ENCODE measurements around the gene HCN3. TPM values are rescaled to one million over a fixed set of nuclear protein-coding genes. Genes with fewer than 3 reads are reported as not detected.
"Not testable (repeated sequence)": the region's sequence is repeated elsewhere in the genome, so short reads cannot be mapped to it uniquely, and the experiment has no call there.

The HCN3 gene
- 1 to 10 TPM; 3.7 to 4.9 TPM for total RNA-seq

GRCh38 chr1:155277070-155277901 is at the start of gene HCN3:
Gene HCN3, plus strand, starts transcription at chr1:155277463. Its CDS starts 128 bp downstream, at chr1:155277591.
- H3K36me3 Mint-ChIP-seq (ENCODE audit: low read depth): peaks cover 8% of the 10 kb centered on the region
- ChIA-PET POLR2A (interaction anchor here (0.7 to 1.5 kb wide), 4 partner anchors 22 to 44 kb away, joined by 3 to 4 read pairs (median 3); partner anchors contain the start of genes FDPS and RUSC1), CTCF (interaction anchor here (0.7 to 1.4 kb wide), 5 partner anchors 25 to 404 kb away, joined by 3 to 6 read pairs (median 4); partner anchors contain the start of genes KRTCAP2 and RUSC1)
- H3K4me1 Mint-ChIP-seq: peaks cover 31% of the 10 kb centered on the region
- H3K9me3 Mint-ChIP-seq: no peaks in the 10 kb centered on the region
- H3K27me3 Mint-ChIP-seq: peaks cover 4% of the 10 kb centered on the region
- H3K27ac Mint-ChIP-seq: no peak within 1 kb of the TSS
- H3K4me3 Mint-ChIP-seq: peak within 1 kb of the TSS; percentile 56
- DNase-seq: peak; percentile 93

GRCh38 chr1:155228096-155228427 is 49.2 kb upstream of the HCN3 start:
- ChIA-PET POLR2A (interaction anchor here (1.1 to 4.8 kb wide), 12 partner anchors 8 to 137 kb away, joined by 4 to 68 read pairs (median 8); partner anchors contain the start of genes CLK2, KRTCAP2, MTX1 and SCAMP3), CTCF (interaction anchor here (1.9 to 2.0 kb wide), 2 partner anchors 51 to 96 kb away, joined by 7 to 12 read pairs; no protein-coding TSS in a partner anchor)
- no peaks in the 10 kb centered on the region for H3K9me3 Mint-ChIP-seq
- H3K27me3 Mint-ChIP-seq: no peaks in the 10 kb centered on the region
- no peak for DNase-seq
- H3K27ac Mint-ChIP-seq: peak overlapping the region; percentile 89
- peak overlapping the region; percentile 81 for H3K4me3 Mint-ChIP-seq
- H3K36me3 Mint-ChIP-seq (ENCODE audit: low read depth): peaks cover 17% of the 10 kb centered on the region
- H3K4me1 Mint-ChIP-seq: peaks cover 41% of the 10 kb centered on the region

GRCh38 chr1:155231302-155231701 is 46.0 kb upstream of the HCN3 start:
- H3K27ac Mint-ChIP-seq: peak overlapping the region; percentile 6
- POLR2A ChIA-PET: interaction anchor here (1.3 kb wide), 1 partner anchor 22 kb away, joined by 4 read pairs; no protein-coding TSS in a partner anchor
- H3K9me3 Mint-ChIP-seq, H3K4me3 Mint-ChIP-seq, DNase-seq, H3K27me3 Mint-ChIP-seq, CTCF ChIA-PET: not testable (repeated sequence)
- H3K36me3 Mint-ChIP-seq (ENCODE audit: low read depth): peaks cover 15% of the 10 kb centered on the region
- H3K4me1 Mint-ChIP-seq: peaks cover 31% of the 10 kb centered on the region

- H3K36me3 Mint-ChIP-seq (ENCODE audit: low read depth): peaks cover 20% of the 10 kb centered on the region
- H3K27me3 Mint-ChIP-seq, POLR2A ChIA-PET, H3K27ac Mint-ChIP-seq, H3K4me3 Mint-ChIP-seq, H3K9me3 Mint-ChIP-seq, DNase-seq, CTCF ChIA-PET: not testable (repeated sequence)
- H3K4me1 Mint-ChIP-seq: peaks cover 34% of the 10 kb centered on the region
Observed at GRCh38 chr1:155232001-155232978, 45.0 kb upstream of the HCN3 start.

GRCh38 chr1:155233502-155233901 is 43.8 kb upstream of the HCN3 start:
- DNase-seq, H3K27ac Mint-ChIP-seq, H3K4me3 Mint-ChIP-seq, H3K27me3 Mint-ChIP-seq, POLR2A ChIA-PET, CTCF ChIA-PET, H3K9me3 Mint-ChIP-seq: not testable (repeated sequence)
- Mint-ChIP-seq H3K36me3 (ENCODE audit: low read depth) (peaks cover 29% of the 10 kb centered on the region), H3K4me1 (peaks cover 26% of the 10 kb centered on the region)

GRCh38 chr1:155235375-155235774 is 41.9 kb upstream of the HCN3 start:
- Mint-ChIP-seq H3K27ac (peak overlapping the region; percentile 95), H3K36me3 (ENCODE audit: low read depth) (peaks cover 36% of the 10 kb centered on the region), H3K4me1 (peaks cover 36% of the 10 kb centered on the region)
- H3K27me3 Mint-ChIP-seq, POLR2A ChIA-PET, H3K9me3 Mint-ChIP-seq, H3K4me3 Mint-ChIP-seq, CTCF ChIA-PET: not testable (repeated sequence)
- DNase-seq: peak; percentile 49

- H3K36me3 Mint-ChIP-seq (ENCODE audit: low read depth): peaks cover 43% of the 10 kb centered on the region
- peaks cover 47% of the 10 kb centered on the region for H3K4me1 Mint-ChIP-seq
- DNase-seq: no peak
- peak overlapping the region; percentile 95 for H3K27ac Mint-ChIP-seq
- H3K27me3 Mint-ChIP-seq: no peaks in the 10 kb centered on the region
- ChIA-PET CTCF (no interaction called here), POLR2A (interaction anchor here (1.0 to 1.1 kb wide), 2 partner anchors 8 to 10 kb away, joined by 3 to 4 read pairs; no protein-coding TSS in a partner anchor)
- H3K4me3 Mint-ChIP-seq: no peak overlapping the region
- H3K9me3 Mint-ChIP-seq: no peaks in the 10 kb centered on the region
Observed at GRCh38 chr1:155236451-155236850, 40.8 kb upstream of the HCN3 start.

GRCh38 chr1:155241069-155241679 is 36.1 kb upstream of the HCN3 start:
- H3K9me3 Mint-ChIP-seq: no peaks in the 10 kb centered on the region
- CTCF ChIA-PET: interaction anchor here (0.7 to 3.4 kb wide), 6 partner anchors 10 to 156 kb away, joined by 3 to 23 read pairs (median 6); partner anchors contain the start of genes MTX1 and THBS3
- POLR2A ChIA-PET: interaction anchor here (1.0 to 4.3 kb wide), 9 partner anchors 9 to 83 kb away, joined by 3 to 41 read pairs (median 5); partner anchors contain the start of genes FDPS and MTX1

GRCh38 chr1:155241841-155242264 is 35.4 kb upstream of the HCN3 start:
- DNase-seq: peak; percentile 37
- Mint-ChIP-seq H3K27ac (peak overlapping the region; percentile 89), H3K36me3 (ENCODE audit: low read depth) (peaks cover 31% of the 10 kb centered on the region), H3K4me1 (peaks cover 65% of the 10 kb centered on the region), H3K27me3 (peaks cover 2% of the 10 kb centered on the region), H3K4me3 (peak overlapping the region; percentile 72), H3K9me3 (no peaks in the 10 kb centered on the region)
- ChIA-PET POLR2A (interaction anchor here (1.0 to 4.3 kb wide), 8 partner anchors 8 to 66 kb away, joined by 3 to 41 read pairs (median 7); partner anchors contain the start of genes FDPS and MTX1), CTCF (interaction anchor here (0.7 to 3.4 kb wide), 6 partner anchors 9 to 157 kb away, joined by 3 to 23 read pairs (median 6); partner anchors contain the start of genes MTX1 and THBS3)

More at GRCh38 chr1:155241069-155241679, 36.1 kb upstream of the HCN3 start:
- H3K27me3 Mint-ChIP-seq: peaks cover 2% of the 10 kb centered on the region
- peak overlapping the region; percentile 72 for H3K4me3 Mint-ChIP-seq
- H3K4me1 Mint-ChIP-seq: peaks cover 70% of the 10 kb centered on the region
- peak; percentile 80 for DNase-seq
- H3K27ac Mint-ChIP-seq: peak overlapping the region; percentile 89
- peaks cover 36% of the 10 kb centered on the region for H3K36me3 Mint-ChIP-seq (ENCODE audit: low read depth)

GRCh38 chr1:155242805-155243358 is 34.4 kb upstream of the HCN3 start:
- peaks cover 20% of the 10 kb centered on the region for H3K36me3 Mint-ChIP-seq (ENCODE audit: low read depth)
- H3K9me3 Mint-ChIP-seq: no peaks in the 10 kb centered on the region
- H3K27me3 Mint-ChIP-seq: peaks cover 2% of the 10 kb centered on the region
- POLR2A ChIA-PET: interaction anchor here (2.5 to 4.3 kb wide), 6 partner anchors 15 to 65 kb away, joined by 6 to 42 read pairs (median 20); partner anchors contain the start of genes CLK2, MTX1, SCAMP3 and THBS3
- H3K27ac Mint-ChIP-seq: peak overlapping the region; percentile 88
- peaks cover 63% of the 10 kb centered on the region for H3K4me1 Mint-ChIP-seq
- H3K4me3 Mint-ChIP-seq: peak overlapping the region; percentile 74
- DNase-seq: no peak
- CTCF ChIA-PET: interaction anchor here (1.2 to 4.1 kb wide), 4 partner anchors 8 to 158 kb away, joined by 5 to 23 read pairs (median 14); partner anchors contain the start of gene KRTCAP2

- CTCF ChIA-PET: interaction anchor here (0.7 to 4.1 kb wide), 7 partner anchors 18 to 79 kb away, joined by 3 to 19 read pairs (median 5); partner anchors contain the start of gene KRTCAP2
- H3K27me3 Mint-ChIP-seq: peaks cover 2% of the 10 kb centered on the region
- peaks cover 54% of the 10 kb centered on the region for H3K4me1 Mint-ChIP-seq
- H3K27ac Mint-ChIP-seq: peak overlapping the region; percentile 88
- POLR2A ChIA-PET: interaction anchor here (0.6 to 4.3 kb wide), 26 partner anchors 9 to 842 kb away, joined by 3 to 42 read pairs (median 4); partner anchors contain the start of genes CLK2, ENTREP3, KRTCAP2 and MTX1
- no peaks in the 10 kb centered on the region for H3K9me3 Mint-ChIP-seq
- DNase-seq: peak; percentile 99
- H3K36me3 Mint-ChIP-seq (ENCODE audit: low read depth): peaks cover 11% of the 10 kb centered on the region
- peak overlapping the region; percentile 74 for H3K4me3 Mint-ChIP-seq
Observed at GRCh38 chr1:155244368-155245162, 32.7 kb upstream of the HCN3 start.
